ENCODE measurements around the gene SGMS1.

The SGMS1 gene

GRCh38 chr10:50627896-50628295 is 4.1 kb upstream of the SGMS1 start:
- Histone ChIP-seq H3K4me3 (ENCODE audit: low read length) (no peak overlapping the region), H3K27me3 (ENCODE audit: control insufficient read depth, low read length) (no peaks in the 10 kb centered on the region), H3K9me2 (replicated peaks; ENCODE audit: control insufficient read depth, low read length) (no peaks in the 10 kb centered on the region), H3K4me2 (ENCODE audit: low read length) (no peak overlapping the region), H3K79me2 (ENCODE audit: control insufficient read depth, low read length) (peaks cover 3% of the 10 kb centered on the region), H4K20me1 (ENCODE audit: control insufficient read depth, insufficient read depth, low read depth, low read length) (no peaks in the 10 kb centered on the region), H3F3A (ENCODE audit: control insufficient read depth, insufficient read depth) (peaks cover 2% of the 10 kb centered on the region; the same call in 1 of the 2 replicates), H3K36me3 (ENCODE audit: control insufficient read depth, low read length) (no peaks in the 10 kb centered on the region), H3K27ac (ENCODE audit: low read depth, low read length) (no peak overlapping the region), H3K4me1 (ENCODE audit: control insufficient read depth, low read length) (peaks cover 10% of the 10 kb centered on the region), H3K9me3 (ENCODE audit: control insufficient read depth, insufficient read depth, low read length) (no peaks in the 10 kb centered on the region)
- no peak for TF ChIP-seq CTCF (IDR thresholded peaks at IDR 0.05; ENCODE audit: low read depth, low read length, poor library complexity, severe bottlenecking)
- no peak for TF ChIP-seq EZH2phosphoT487 (IDR thresholded peaks at IDR 0.05; ENCODE audit: borderline replicate concordance, low read length)

GRCh38 chr10:50627443-50627842 is 3.7 kb upstream of the SGMS1 start:
- peaks cover 8% of the 10 kb centered on the region for H3K79me2 ChIP-seq (ENCODE audit: control insufficient read depth, low read length)
- H3K27me3 ChIP-seq (ENCODE audit: control insufficient read depth, low read length): no peaks in the 10 kb centered on the region
- H3K27ac ChIP-seq (ENCODE audit: low read depth, low read length): no peak overlapping the region
- no peaks in the 10 kb centered on the region for H3K36me3 ChIP-seq (ENCODE audit: control insufficient read depth, low read length)
- H3K9me3 ChIP-seq (ENCODE audit: control insufficient read depth, insufficient read depth, low read length): no peaks in the 10 kb centered on the region
- no peak overlapping the region for H3K4me2 ChIP-seq (ENCODE audit: low read length)
- peaks cover 5% of the 10 kb centered on the region for H3F3A ChIP-seq (ENCODE audit: control insufficient read depth, insufficient read depth)
- H3K4me3 ChIP-seq (ENCODE audit: low read length): no peak overlapping the region
- H3K4me1 ChIP-seq (ENCODE audit: control insufficient read depth, low read length): peaks cover 12% of the 10 kb centered on the region
- H3K9me2 ChIP-seq (replicated peaks; ENCODE audit: control insufficient read depth, low read length): no peaks in the 10 kb centered on the region
- TF ChIP-seq CTCF (IDR thresholded peaks at IDR 0.05; ENCODE audit: low read depth, low read length, poor library complexity, severe bottlenecking) (no peak), EZH2phosphoT487 (IDR thresholded peaks at IDR 0.05; ENCODE audit: borderline replicate concordance, low read length) (no peak)
- H4K20me1 ChIP-seq (ENCODE audit: control insufficient read depth, insufficient read depth, low read depth, low read length): no peaks in the 10 kb centered on the region

GRCh38 chr10:50625649-50626132 is 1.9 kb upstream of the SGMS1 start:
- Histone ChIP-seq H3K9me3 (ENCODE audit: control insufficient read depth, insufficient read depth, low read length) (no peaks in the 10 kb centered on the region), H3F3A (ENCODE audit: control insufficient read depth, insufficient read depth) (peaks cover 13% of the 10 kb centered on the region), H4K20me1 (ENCODE audit: control insufficient read depth, insufficient read depth, low read depth, low read length) (no peaks in the 10 kb centered on the region), H3K4me2 (ENCODE audit: low read length) (peak overlapping the region; percentile 94), H3K27me3 (ENCODE audit: control insufficient read depth, low read length) (no peaks in the 10 kb centered on the region), H3K9me2 (replicated peaks; ENCODE audit: control insufficient read depth, low read length) (no peaks in the 10 kb centered on the region), H3K27ac (ENCODE audit: low read depth, low read length) (peak overlapping the region; percentile 85), H3K4me1 (ENCODE audit: control insufficient read depth, low read length) (peaks cover 30% of the 10 kb centered on the region), H3K36me3 (ENCODE audit: control insufficient read depth, low read length) (no peaks in the 10 kb centered on the region), H3K4me3 (ENCODE audit: low read length) (peak overlapping the region; percentile 83), H3K79me2 (ENCODE audit: control insufficient read depth, low read length) (peaks cover 23% of the 10 kb centered on the region)
- TF ChIP-seq EZH2phosphoT487 (IDR thresholded peaks at IDR 0.05; ENCODE audit: borderline replicate concordance, low read length) (no peak), CTCF (IDR thresholded peaks at IDR 0.05; ENCODE audit: low read depth, low read length, poor library complexity, severe bottlenecking) (no peak)

Data from DOHH2 (cell line).